Fibroblast of skin of back (primary cell): ENCODE data around the gene GUCA1A. TPM values are rescaled to one million over a fixed set of nuclear protein-coding genes. Genes with fewer than 3 reads are reported as not detected.

ENCODE experiments used
- DNase-seq: peaks from one replicate; pipeline ENCODE4 v3.0.0-alpha.2; 2013
- polyA plus RNA-seq, 2 experiments: library from polyadenylated mRNA; unstranded; fragments of 120-200 nt; gene quantifications; one replicate each; pipeline ENCODE4 v1.2.1, GENCODE V29; 2013; ENCODE audit not compliant: insufficient read length in 2 of 2

Gene GUCA1A
- polyA plus RNA-seq (2013, experiment 1 of 2; ENCODE audit: insufficient read length) = 0.28 TPM
- polyA plus RNA-seq (2013, experiment 2 of 2; ENCODE audit: insufficient read length) = 0.40 TPM

GRCh38 chr6:42173101-42173500 lies at the start of gene GUCA1A:
GUCA1A (plus strand) TSS chr6:42173364; CDS start chr6:42173614, 250 bp downstream.
- no peak for DNase-seq

GRCh38 chr6:42123379-42124103 lies 49.6 kb upstream of the GUCA1A start:
- no peak for DNase-seq

- DNase-seq = no peak
Observed at GRCh38 chr6:42124223-42124836, 48.8 kb upstream of the GUCA1A start.

GRCh38 chr6:42125231-42125630 lies 47.9 kb upstream of the GUCA1A start:
- DNase-seq = no peak

GRCh38 chr6:42125663-42126062 lies 47.5 kb upstream of the GUCA1A start:
- DNase-seq = no peak

GRCh38 chr6:42128460-42129359 lies 44.5 kb upstream of the GUCA1A start:
- no peak for DNase-seq

GRCh38 chr6:42129360-42129676 lies 43.8 kb upstream of the GUCA1A start:
- DNase-seq = no peak

GRCh38 chr6:42131531-42131930 lies 41.6 kb upstream of the GUCA1A start:
- peak; percentile 82 for DNase-seq

GRCh38 chr6:42133926-42134325 lies 39.2 kb upstream of the GUCA1A start:
- DNase-seq = no peak

GRCh38 chr6:42135161-42135560 lies 38.0 kb upstream of the GUCA1A start:
- no peak for DNase-seq

- DNase-seq = peak; percentile 42
Observed at GRCh38 chr6:42135722-42136121, 37.4 kb upstream of the GUCA1A start.

GRCh38 chr6:42136508-42137193 lies 36.5 kb upstream of the GUCA1A start:
- DNase-seq = peak; percentile 79

- DNase-seq = no peak
Observed at GRCh38 chr6:42137194-42137753, 35.9 kb upstream of the GUCA1A start.

- DNase-seq = no peak
Observed at GRCh38 chr6:42138190-42138589, 35.0 kb upstream of the GUCA1A start.

- DNase-seq = no peak
Observed at GRCh38 chr6:42138630-42139619, 34.2 kb upstream of the GUCA1A start.

- DNase-seq = peak; percentile 34
Observed at GRCh38 chr6:42140032-42140431, 33.1 kb upstream of the GUCA1A start.

- no peak for DNase-seq
Observed at GRCh38 chr6:42140756-42141602, 32.2 kb upstream of the GUCA1A start.

- DNase-seq = no peak
Observed at GRCh38 chr6:42141603-42142117, 31.5 kb upstream of the GUCA1A start.

- DNase-seq = peak; percentile 55
Observed at GRCh38 chr6:42142118-42142835, 30.9 kb upstream of the GUCA1A start, which contains the start of gene C6orf132. C6orf132 (minus strand) TSS chr6:42142620; CDS start chr6:42142444, 176 bp downstream.
